ENCODE measurements around the gene SMC4.

DNA sequence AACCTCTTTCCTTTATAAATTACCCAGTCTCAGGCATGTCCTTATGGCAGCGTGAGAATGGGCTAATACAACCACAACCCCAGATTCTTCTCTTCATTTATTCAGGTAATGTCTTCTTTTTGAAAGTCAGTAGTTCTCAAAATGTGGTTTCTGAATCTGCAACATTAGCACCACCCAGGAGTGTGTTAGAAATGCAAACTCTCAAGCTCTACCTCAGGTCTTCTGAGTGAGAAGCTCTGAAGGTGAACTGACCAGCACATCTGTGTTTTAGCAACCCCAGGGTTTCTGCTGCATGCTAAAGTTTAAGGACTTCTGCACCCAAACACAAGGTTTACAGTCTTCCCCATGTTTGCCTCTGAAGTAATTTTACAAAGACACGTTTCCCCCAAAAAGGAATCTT lies 72.4 kb downstream of the SMC4 start:
- TF ChIP-seq, protein P1, sequence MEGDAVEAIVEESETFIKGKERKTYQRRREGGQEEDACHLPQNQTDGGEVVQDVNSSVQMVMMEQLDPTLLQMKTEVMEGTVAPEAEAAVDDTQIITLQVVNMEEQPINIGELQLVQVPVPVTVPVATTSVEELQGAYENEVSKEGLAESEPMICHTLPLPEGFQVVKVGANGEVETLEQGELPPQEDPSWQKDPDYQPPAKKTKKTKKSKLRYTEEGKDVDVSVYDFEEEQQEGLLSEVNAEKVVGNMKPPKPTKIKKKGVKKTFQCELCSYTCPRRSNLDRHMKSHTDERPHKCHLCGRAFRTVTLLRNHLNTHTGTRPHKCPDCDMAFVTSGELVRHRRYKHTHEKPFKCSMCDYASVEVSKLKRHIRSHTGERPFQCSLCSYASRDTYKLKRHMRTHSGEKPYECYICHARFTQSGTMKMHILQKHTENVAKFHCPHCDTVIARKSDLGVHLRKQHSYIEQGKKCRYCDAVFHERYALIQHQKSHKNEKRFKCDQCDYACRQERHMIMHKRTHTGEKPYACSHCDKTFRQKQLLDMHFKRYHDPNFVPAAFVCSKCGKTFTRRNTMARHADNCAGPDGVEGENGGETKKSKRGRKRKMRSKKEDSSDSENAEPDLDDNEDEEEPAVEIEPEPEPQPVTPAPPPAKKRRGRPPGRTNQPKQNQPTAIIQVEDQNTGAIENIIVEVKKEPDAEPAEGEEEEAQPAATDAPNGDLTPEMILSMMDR (conservative IDR thresholded peaks at IDR 0.05) = no peak
- no peak for TF ChIP-seq ZFX (IDR thresholded peaks at IDR 0.05)

Measured in C4-2B (cell line).